Astrocyte of the hippocampus (primary cell): ENCODE results near the gene KANK2.
"Not testable (repeated sequence)": the region's sequence is repeated elsewhere in the genome, so short reads cannot be mapped to it uniquely, and the experiment has no call there.

Experiments used
- DNase-seq: peaks from one replicate; pipeline ENCODE4 v3.0.0; 2011; ENCODE audit warnings: low read depth, low spot score

KANK2 gene

GRCh38 chr19:11140023-11140538 lies 57.3 kb downstream of the KANK2 start:
- not testable (repeated sequence) for DNase-seq

DNA sequence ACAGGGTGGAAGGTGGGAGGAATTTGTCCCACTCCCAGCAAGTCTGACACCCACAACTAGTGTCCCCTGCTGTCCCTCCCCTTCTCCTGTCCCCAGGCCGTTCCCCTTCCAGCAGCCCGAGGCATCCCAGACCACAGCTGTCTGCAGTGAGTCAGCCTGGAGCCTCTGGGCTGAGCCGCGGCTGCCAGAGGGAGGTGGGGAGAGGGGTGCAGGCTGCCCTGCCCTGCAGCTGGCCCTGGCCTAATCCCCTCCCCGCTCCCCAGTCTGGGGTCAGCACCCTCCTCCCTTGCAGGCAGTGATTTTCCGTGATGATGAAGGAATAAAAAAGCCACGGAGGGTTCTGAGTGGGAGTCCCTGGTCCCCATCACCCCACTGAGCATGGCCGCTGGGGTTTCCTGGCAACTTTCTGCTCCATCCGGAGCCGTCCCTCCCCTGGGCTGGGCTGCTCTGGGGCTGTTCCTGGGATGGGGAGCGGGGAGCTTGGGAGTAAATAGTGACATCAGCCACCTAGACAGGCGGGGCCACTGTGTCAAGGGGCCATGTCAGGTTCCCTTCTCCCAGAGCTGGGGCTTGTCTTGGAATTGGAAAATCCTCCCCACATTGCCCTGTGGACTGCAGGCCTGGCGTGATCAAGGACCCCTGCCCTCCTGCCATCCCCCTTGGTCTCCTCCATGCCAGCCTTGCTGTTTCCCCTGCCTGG lies 58.6 kb downstream of the KANK2 start:
- DNase-seq = peak; percentile 86

DNA sequence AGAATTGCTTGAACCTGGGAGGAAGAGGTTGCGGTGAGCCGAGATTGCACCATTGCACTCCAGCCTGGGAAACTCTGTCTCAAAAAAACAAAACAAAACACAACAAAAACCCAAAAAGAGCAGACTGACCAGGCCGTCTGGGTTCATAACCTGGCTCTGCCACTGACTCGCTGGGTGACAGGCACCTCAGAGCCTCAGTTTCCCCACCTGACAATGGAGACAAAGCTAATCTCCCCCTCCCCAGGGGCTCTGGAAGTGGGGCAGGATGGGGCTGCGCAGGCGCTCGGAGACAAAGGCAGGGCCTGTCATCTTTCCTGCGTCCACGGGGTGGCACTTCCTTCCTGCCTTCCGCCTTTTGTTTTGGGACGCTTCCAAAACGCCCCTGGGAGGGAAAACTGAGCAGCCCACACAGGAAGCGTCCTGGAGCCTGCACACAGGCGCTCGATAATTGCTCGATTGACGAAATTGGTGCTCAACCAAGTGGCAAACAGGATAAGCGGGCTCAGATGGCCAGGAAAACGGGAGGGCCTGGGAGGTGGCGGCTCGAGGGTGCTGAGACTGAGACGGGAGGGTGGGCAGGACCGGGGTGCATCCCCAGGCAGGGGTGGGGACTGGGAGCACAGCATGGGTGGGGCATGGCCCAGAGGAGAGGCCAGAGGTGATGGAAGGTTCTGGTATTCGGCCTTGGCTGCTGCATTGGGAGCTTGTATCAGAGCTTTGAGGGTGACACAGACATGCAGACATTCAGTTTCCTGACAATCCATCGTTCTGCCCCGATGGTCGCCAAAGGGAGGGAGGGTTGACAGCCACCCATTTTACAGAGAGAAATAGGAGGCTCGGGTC lies 59.6 kb downstream of the KANK2 start:
- DNase-seq = peak; percentile 94

GRCh38 chr19:11136400-11137101 lies 60.8 kb downstream of the KANK2 start:
- DNase-seq = no peak

GRCh38 chr19:11131471-11131870 lies 65.9 kb downstream of the KANK2 start:
- no peak for DNase-seq

DNA sequence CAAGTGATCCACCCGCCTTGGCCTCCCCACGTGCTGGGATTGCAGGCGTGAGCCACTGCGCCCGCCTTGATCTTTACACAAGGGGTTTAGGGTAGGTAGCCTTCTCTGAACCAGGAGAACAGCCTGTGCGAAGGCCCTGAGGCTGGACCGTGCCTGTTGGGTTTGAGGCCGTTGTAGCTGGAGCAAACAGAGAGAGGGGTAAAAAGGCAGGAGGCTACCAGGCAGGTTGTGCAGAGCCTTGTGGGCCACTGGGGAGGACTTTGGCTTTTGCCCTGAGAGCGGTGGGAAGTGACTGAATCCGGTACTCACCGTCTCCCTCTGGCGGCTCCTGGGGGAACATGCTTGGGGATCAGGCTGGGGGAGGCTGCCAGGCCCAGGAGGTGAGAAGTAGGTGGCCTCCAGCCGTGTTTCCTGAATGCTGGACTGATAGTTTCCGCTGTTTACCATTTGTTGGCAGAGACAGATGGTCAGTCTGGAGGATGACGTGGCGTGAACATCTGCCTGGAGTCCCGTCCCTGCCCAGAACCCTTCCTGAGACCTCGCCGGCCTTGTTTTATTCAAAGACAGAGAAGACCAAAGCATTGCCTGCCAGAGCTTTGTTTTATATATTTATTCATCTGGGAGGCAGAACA lies 66.4 kb downstream of the KANK2 start:
- peak; percentile 82 for DNase-seq

DNA sequence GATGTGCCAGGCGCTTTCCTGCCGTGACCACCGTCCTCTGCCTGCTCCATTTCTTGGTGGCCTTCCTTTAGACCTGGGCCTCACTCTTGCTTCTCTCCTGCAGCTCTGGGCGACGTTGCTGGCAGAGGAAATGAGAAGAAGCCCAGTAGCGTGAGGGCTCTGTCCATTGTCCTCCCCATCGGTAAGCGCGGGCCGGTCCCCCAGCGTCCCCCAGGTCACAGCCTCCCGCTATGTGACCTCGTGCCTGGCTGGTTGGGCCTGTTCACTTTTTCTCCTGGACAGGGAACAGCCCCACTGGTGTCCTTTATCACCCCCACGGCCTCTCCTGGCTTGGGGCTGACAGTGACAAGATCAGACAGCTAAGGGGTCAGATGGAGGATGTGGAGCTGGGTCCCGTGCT lies 69.4 kb downstream of the KANK2 start:
- DNase-seq = no peak

DNA sequence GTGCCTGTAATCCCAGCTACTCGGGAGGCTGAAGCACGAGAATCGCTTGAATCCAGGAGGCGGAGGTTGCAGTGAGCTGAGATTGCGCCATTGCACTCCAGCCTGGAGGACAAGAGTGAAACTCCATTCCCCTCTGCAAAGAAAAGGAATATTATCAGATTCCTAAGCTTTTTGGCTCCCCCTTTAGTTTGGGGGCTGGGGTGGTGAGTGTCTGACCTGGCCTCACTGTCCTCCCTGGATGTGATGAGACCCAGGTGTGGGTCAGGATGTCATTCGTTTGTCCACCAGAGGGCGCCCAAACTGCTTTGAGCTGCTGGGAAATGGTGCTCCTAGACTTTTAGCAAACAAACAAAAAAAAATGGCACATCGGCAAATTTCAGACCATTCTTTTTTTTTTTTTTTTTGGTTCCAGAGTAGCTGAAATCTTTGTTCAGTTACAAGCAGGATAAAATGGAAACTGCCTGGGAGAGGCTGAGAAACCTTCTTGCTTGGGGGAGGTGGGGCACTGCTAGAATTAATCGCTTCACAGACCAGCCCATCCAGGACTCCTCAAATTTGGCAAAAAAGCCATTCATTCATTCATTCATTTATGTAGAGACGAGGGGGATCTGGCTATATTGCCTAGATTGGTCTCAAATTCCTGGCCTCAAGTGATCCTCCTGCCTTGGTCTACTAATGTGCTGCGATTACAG lies 71.2 kb downstream of the KANK2 start:
- peak; percentile 84 for DNase-seq

GRCh38 chr19:11124157-11124556 lies 73.2 kb downstream of the KANK2 start:
- DNase-seq = not testable (repeated sequence)

DNA sequence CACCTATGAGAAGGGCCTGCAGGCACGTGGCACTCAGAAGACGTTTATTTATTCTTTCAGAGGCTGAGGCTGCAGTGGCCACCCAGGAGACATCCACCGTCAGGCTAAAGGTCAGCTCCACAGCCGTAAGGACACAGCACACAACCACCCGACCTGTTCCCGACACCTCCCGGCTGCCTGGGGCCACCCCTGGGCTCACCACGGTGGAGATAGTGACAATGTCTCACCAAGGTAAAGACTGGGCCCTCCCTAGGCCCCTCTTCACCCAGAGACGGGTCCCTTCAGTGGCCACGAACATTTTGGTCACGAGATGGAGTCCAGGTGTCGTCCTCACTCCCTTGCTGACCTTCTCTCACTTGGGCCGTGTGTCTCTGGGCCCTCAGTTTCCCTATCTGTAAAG lies 74.2 kb downstream of the KANK2 start:
- no peak for DNase-seq

DNA sequence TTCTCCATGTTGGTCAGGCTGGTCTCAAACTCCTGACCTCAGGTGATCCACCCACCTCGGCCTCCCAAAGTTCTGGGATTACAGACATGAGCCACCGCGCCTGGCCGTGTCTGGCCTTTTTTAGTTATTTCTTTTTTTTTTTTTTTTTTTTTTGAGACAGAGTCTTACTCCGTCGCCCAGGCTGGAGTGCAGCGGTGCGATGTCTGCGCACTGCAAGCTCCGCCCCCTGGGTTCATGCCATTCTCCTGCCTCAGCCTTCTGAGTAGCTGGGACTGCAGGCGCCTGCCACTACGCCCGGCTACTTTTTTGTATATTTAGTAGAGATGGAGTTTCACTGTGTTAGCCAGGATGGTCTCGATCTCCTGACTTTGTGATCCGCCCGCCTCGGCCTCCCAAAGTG lies 75.4 kb downstream of the KANK2 start:
- not testable (repeated sequence) for DNase-seq

DNA sequence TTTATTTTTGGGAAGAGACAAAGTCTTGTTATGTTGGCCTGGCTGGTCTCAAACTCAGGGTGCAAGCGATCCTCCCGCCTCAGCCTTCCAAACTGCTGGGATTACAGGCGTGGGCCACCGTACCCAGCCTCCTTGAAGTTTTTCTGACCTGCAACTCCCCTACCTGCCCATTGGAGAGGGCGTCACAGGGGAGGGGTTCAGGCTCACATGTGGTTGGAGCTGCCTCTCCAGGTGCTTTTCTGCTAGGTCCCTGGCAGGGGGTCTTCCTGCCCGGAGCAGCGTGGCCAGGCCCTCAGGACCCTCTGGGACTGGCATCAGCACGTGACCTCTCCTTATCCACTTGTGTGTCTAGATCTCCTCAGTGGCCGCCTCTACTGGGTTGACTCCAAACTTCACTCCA lies 80.8 kb downstream of the KANK2 start:
- no peak for DNase-seq

GRCh38 chr19:11115895-11116446 lies 81.4 kb downstream of the KANK2 start:
- no peak for DNase-seq

- no peak for DNase-seq
Observed at GRCh38 chr19:11115042-11115441, 82.3 kb downstream of the KANK2 start.
